Activated CD8-positive, alpha-beta memory T cell treated with anti-CD3 and anti-CD28 coated beads, Interleukin-2, amount 50 U/mL, for 24 hours (primary cell): ENCODE measurements around the gene CHST8.
"Not testable (repeated sequence)": the region's sequence is repeated elsewhere in the genome, so short reads cannot be mapped to it uniquely, and the experiment has no call there.

Source experiments
- DNase-seq: peaks from one replicate; pipeline ENCODE4 v3.0.0-alpha.2; 2020; ENCODE audit errors: extremely low read depth

CHST8 gene

GRCh38 chr19:33641956-33642498 lies 20.3 kb downstream of the CHST8 start:
- DNase-seq, result no peak

DNA sequence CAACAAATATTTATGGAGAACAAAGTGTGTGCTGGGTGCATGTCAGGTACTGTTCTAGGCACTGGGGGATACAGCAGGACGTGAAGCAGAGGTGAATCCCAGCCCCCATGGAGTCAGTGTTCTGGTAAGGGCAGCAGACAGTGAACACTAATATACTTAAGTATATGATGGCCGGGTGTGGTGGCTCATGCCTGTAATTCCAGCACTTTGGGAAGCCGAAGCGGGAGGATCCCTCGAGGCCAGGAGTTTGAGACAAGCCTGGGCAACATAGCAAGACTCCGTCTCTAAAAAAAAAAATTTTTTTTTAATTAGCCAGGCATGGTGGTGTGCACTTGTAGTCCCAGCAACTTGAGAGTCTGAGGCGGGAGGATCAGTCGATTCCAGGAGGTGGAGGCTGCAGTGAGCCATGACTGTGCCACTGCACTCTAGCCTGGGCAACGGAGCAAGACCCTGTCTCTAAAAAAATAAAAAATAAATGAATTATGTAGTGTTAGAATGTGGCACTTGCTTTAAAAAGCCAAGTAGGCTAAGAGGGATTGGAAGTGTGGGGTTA lies 22.6 kb downstream of the CHST8 start:
- DNase-seq, result no peak

- DNase-seq, result no peak
Measured at GRCh38 chr19:33646306-33646705, 24.6 kb downstream of the CHST8 start.

GRCh38 chr19:33647146-33647545 lies 25.4 kb downstream of the CHST8 start:
- DNase-seq, result no peak

DNA sequence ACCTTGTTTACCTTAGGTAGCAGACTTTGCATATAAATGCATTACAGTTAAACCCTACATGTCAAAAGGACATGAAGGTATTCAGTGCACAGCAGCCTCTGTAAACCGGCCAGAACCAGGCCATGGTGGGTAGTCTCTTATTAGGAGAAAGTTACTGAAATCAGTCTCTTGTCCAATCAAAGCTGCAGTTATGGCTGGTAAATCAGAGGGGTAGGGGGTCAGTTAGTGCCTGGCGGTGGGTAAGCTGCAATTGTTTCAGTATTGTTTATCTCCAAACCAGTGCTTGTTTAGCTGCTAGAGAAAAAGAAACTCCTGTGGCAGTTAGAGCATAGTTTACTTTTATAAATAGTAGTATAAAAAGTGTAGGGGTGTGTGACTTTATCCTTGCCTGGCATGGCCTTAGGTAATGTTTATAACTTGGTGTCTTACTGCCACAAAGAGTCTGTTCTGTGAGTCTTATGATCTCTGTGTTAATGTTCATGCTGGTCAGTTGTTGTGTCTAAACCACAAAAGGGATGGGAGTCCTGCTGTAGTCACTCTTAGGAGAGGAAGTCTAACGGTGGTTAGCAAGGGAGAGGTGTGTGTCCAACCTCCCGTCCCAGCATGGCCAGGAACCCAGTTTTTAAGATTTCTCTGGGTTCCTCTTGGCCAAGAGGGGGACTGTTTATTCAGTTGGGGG lies 28.0 kb downstream of the CHST8 start:
- no peak for DNase-seq

DNA sequence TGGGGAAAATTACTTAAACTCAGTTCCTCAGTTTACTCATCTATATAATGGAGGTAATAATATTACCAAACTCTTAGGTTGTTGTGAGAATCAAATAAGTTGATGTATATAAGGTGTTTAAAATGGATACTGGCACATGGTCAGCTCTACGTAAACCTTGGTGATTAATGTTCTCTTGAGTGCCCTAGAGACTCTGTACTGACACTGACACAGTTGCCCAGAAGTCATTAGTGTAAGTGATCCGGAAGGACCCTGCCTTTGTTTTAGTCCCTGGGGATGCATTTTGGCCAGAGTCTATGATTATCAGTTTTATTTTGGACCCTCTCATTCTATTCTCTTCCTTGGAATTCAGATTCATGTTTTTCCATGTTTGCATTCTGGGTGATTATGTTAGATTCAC lies 31.9 kb downstream of the CHST8 start:
- DNase-seq, result no peak

DNA sequence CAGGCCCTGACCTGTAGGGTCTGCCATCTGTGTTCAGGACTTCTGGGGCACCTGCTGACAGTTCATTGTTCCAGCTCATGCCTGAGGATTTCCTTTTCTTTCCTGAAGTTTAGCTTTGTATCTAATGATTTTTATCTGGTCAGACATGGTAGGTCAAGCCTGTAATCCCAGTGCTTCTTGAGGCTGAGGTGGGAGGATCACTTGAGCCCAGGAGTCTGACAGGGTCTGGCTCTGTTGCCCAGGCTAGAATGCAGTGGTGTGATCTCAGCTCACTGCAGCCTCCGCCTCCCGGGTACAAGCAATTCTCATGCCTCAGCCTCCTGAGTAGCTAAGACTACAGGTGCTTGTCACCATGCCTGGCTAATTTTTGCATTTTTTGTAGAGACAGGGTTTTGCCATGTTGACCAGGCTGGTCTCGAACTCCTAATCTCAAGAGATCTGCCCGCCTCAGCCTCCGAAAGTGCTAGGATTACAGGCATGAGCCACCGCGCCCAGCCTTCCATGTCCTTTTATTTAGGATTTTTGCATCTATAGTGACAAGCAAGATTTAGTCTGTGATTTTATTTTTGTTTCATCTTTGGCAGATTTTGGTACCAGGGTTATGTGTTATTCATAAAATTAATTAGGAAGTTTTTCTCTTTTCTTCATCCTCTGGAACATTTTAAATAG lies 33.2 kb downstream of the CHST8 start:
- no peak for DNase-seq

DNA sequence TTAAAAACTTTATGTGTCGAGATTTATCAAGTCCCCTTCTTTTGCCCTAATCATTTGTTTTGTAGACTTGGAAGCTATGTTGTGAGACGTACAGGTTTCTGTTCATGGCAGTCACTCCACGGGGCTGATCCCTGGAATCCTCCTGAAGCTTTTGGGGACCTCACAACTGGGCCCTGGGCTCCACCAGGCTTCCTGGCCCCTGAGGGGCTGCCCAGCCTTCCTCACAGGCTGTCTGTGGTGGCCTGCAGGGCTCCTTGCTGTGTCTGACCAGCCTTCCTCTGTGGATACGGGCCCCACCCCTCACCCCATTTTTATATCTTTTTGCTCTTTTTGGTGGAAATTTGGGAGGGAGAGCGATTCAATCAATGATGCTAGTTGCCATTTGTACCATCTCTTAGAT lies 38.1 kb downstream of the CHST8 start:
- DNase-seq, result no peak

- DNase-seq, result no peak
Measured at GRCh38 chr19:33660410-33661124, 38.8 kb downstream of the CHST8 start.

- no peak for DNase-seq
Measured at GRCh38 chr19:33661336-33661735, 39.6 kb downstream of the CHST8 start.

GRCh38 chr19:33662391-33663092 lies 40.8 kb downstream of the CHST8 start:
- DNase-seq, result no peak

DNA sequence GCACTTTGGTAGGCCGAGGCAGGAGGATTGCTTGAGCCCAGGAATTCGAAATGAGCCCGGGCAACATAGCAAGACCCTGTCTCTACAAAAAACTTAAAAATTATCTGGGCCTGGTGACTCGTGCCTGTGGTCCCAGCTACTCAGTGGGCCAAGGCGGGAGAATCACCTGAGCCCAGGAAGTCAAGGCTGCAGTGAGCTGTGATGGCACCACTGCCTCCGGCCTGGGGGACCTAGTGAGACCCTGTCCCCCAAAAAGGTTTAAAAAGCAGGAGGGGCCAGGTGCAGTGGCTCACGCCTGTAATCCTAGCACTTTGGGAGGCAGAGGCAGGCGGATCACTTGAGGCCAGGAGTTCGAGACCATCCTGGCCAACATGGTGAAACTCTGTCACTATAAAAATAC lies 41.6 kb downstream of the CHST8 start:
- not testable (repeated sequence) for DNase-seq

DNA sequence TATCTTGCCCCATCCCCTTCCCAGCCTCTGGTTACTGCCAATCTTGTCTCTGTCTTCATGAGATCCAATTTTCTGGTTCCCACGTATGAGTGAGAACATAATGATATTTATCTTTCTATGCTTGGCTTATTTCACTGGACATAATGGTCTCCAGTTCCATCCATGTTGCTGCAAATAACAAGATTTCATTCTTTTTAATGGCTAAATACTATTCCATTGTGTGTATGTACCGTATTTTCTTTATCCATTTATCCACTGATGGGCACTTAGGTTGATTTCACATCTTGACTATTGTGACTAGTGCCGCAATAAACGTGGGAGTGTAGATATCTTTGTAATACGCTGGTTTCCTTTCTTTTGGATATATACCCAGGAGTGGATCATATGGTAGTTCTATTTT lies 43.0 kb downstream of the CHST8 start:
- DNase-seq, result no peak

DNA sequence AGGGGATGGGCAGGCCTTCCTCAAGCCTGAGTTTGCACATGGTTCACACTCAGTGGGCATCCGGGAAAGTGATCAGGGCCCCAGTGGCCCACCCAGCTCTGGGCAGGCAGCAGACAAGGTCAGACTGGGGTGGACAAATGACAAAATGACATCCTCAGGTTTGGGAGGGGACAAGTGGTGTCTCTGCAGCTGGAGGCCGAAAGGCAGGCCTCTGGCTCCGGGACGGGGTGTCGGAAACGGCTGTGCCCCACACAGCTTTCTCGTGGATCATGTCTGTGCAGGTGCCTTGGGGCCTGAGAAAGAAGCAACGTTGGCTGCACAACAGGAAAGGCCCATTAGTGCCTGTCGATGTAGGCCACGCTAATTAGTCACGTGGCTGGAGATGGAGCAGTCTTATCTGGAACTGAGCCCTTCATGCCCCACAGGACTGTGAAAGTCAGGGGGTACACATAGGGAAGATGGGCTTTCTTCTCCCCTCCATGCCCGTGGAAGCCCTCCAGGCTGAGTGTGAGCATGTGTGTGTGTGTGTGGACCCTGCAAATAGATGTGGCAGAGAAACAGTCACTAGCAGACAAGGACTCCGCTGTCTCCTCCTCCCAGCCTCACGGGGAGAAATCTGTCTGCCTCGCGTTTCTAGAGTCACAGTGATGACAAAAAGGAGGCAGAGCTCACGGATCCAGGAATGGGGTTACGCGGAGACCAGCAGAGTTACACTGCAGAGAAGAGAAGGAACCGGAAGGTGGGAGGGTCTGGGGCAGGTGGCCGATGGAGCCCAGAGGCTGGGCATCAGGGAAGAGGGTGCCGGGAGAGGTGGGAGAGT lies 44.2 kb downstream of the CHST8 start:
- no peak for DNase-seq

DNA sequence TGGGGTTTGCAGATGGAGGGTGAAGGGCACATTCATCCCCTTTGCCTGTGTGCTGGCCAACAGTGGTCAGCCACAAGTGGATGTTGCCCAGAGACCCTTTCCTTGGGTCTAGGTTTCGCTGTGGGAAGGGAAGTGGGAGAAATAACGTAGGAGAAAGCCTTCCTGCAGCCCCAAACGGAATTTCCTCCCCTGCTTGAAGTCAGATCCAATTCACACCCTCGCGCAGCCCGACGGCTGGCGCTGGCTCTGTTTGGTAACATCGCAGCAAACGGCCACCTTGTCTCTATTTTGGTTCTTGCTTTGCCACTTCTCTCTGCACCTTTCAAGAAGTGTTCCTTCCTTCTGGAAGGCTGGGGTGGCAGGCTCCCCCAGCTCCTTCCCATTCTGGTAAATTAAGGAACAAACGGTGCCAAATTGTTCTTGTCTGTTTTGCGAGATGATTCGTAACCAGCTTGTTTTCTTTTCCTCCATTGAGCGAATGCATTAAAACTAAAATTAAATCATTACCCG lies 45.4 kb downstream of the CHST8 start:
- no peak for DNase-seq

DNA sequence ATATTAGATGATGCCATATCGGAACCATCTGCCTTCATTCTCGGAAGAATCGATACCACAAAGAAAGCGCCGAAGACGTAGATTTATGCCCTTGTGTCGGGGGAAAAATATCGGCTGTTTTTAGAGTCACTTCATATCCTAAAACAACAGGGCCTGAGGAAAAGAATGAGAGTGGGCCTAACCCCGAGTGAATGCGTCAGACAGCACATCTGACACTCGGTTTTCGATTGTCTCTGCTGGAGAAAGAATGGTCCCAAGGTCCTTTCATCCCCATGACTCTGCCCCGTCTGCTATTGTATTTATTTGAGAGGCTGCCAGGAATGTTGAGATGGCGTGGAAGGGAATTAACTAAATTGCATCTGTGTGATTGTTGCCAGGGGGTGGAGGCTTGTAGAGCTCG lies 46.1 kb downstream of the CHST8 start:
- DNase-seq, result no peak

GRCh38 chr19:33668968-33669367 lies 47.2 kb downstream of the CHST8 start:
- no peak for DNase-seq

DNA sequence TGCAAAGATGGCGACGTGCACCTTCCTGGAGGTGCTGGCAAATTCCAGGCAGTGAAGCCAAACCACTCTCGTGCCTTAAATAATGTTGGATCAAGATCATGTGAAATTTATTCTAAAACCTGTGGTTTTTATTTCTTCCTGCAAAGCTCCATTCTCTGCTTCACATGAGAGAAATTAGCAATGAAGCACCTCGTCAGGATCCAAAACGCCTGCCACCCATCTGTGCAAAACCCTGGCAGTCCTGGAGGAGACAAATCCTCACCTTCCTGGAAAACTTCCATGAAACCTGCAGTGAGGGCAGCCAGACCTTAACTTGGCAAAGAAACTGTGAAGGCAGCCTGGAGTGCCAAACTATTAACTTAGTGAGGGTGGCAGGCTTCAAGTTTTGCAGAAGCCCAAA lies 47.6 kb downstream of the CHST8 start:
- DNase-seq, result no peak

- no peak for DNase-seq
Measured at GRCh38 chr19:33670398-33670797, 48.6 kb downstream of the CHST8 start.

GRCh38 chr19:33671211-33671610 lies 49.5 kb downstream of the CHST8 start:
- no peak for DNase-seq
